Measurements from ENCODE around the gene NTRK2. TPM values are rescaled to one million over a fixed set of nuclear protein-coding genes. Genes with fewer than 3 reads are reported as not detected.
A peak's percentile ranks its signal among the peaks of the same experiment; 100 is the strongest.

The NTRK2 gene
- polyA plus RNA-seq, 1 experiment, result 2.0 TPM

- H3K27me3 ChIP-seq (ENCODE audit: control insufficient read depth, insufficient read depth, low read length), result no peaks in the 10 kb centered on the region
- no peak for DNase-seq (ENCODE audit: low read depth)
- CTCF ChIA-PET, result interaction anchor here (0.6 to 1.0 kb wide), 2 partner anchors 14 to 49 kb away, joined by 3 to 4 read pairs; no protein-coding TSS in a partner anchor
- H3K4me3 ChIP-seq (ENCODE audit: low read depth, low read length), result no peak overlapping the region
- POLR2A ChIA-PET, result no interaction called here
- no peak for TF ChIP-seq CTCF (IDR thresholded peaks at IDR 0.05; ENCODE audit: insufficient read depth, low read depth, low read length)
- no peaks in the 10 kb centered on the region for H3K36me3 ChIP-seq (ENCODE audit: control insufficient read depth, insufficient read depth, low read length)
Observed at GRCh38 chr9:84821431-84821830, 151.9 kb downstream of the NTRK2 start.

GRCh38 chr9:84822589-84823233 is 153.2 kb downstream of the NTRK2 start:
- no peak for TF ChIP-seq CTCF (IDR thresholded peaks at IDR 0.05; ENCODE audit: insufficient read depth, low read depth, low read length)
- ChIA-PET CTCF (interaction anchor here (1.0 kb wide), 1 partner anchor 12 kb away, joined by 4 read pairs; no protein-coding TSS in a partner anchor), POLR2A (no interaction called here)
- no peak for DNase-seq (ENCODE audit: low read depth)
- Histone ChIP-seq H3K27me3 (ENCODE audit: control insufficient read depth, insufficient read depth, low read length) (no peaks in the 10 kb centered on the region), H3K36me3 (ENCODE audit: control insufficient read depth, insufficient read depth, low read length) (no peaks in the 10 kb centered on the region), H3K4me3 (ENCODE audit: low read depth, low read length) (no peak overlapping the region)

- H3K4me3 ChIP-seq (ENCODE audit: low read depth, low read length), result no peak overlapping the region
- no peak for TF ChIP-seq CTCF (IDR thresholded peaks at IDR 0.05; ENCODE audit: insufficient read depth, low read depth, low read length)
- no peaks in the 10 kb centered on the region for H3K36me3 ChIP-seq (ENCODE audit: control insufficient read depth, insufficient read depth, low read length)
- peak; percentile 76 for DNase-seq (ENCODE audit: low read depth)
- H3K27me3 ChIP-seq (ENCODE audit: control insufficient read depth, insufficient read depth, low read length), result no peaks in the 10 kb centered on the region
- POLR2A ChIA-PET, result interaction anchor here (0.6 kb wide), 1 partner anchor 890 kb away, joined by 3 read pairs; no protein-coding TSS in a partner anchor
- CTCF ChIA-PET, result interaction anchor here (1.0 kb wide), 1 partner anchor 11 kb away, joined by 4 read pairs; no protein-coding TSS in a partner anchor
Observed at GRCh38 chr9:84823421-84824271, 154.1 kb downstream of the NTRK2 start.

GRCh38 chr9:84827216-84827765 is 157.8 kb downstream of the NTRK2 start:
- no peaks in the 10 kb centered on the region for H3K27me3 ChIP-seq (ENCODE audit: control insufficient read depth, insufficient read depth, low read length)
- CTCF ChIA-PET, result interaction anchor here (1.6 to 1.8 kb wide), 2 partner anchors 10 to 12 kb away, joined by 5 read pairs; no protein-coding TSS in a partner anchor
- H3K4me3 ChIP-seq (ENCODE audit: low read depth, low read length), result no peak overlapping the region
- no peak for TF ChIP-seq CTCF (IDR thresholded peaks at IDR 0.05; ENCODE audit: insufficient read depth, low read depth, low read length)
- POLR2A ChIA-PET, result no interaction called here
- no peak for DNase-seq (ENCODE audit: low read depth)
- H3K36me3 ChIP-seq (ENCODE audit: control insufficient read depth, insufficient read depth, low read length), result no peaks in the 10 kb centered on the region

GRCh38 chr9:84828046-84828445 is 158.5 kb downstream of the NTRK2 start:
- Histone ChIP-seq H3K36me3 (ENCODE audit: control insufficient read depth, insufficient read depth, low read length) (no peaks in the 10 kb centered on the region), H3K4me3 (ENCODE audit: low read depth, low read length) (no peak overlapping the region), H3K27me3 (ENCODE audit: control insufficient read depth, insufficient read depth, low read length) (no peaks in the 10 kb centered on the region)
- TF ChIP-seq CTCF (IDR thresholded peaks at IDR 0.05; ENCODE audit: insufficient read depth, low read depth, low read length), result no peak
- CTCF ChIA-PET, result interaction anchor here (0.5 to 1.6 kb wide), 2 partner anchors 11 to 434 kb away, joined by 3 to 5 read pairs; no protein-coding TSS in a partner anchor
- POLR2A ChIA-PET, result no interaction called here
- no peak for DNase-seq (ENCODE audit: low read depth)
